K562 (cell line): ENCODE measurements around the gene TBCCD1. TPM values are rescaled to one million over a fixed set of nuclear protein-coding genes. Genes with fewer than 3 reads are reported as not detected.

Experiments used
- ATAC-seq: fragments of 200-7000 bp; cut with Tn5 transposase; 3 replicates; pipeline ENCODE4 v1.9.1; 2020; ENCODE audit warnings: moderate library complexity
- BruUV-seq: library from RNA; stranded (reverse); fragments of 400-500 nt; replicated peaks from 2 replicates; lab custom pipeline; 2021; lab: Mats Ljungman, UMichigan
- CTCF ChIA-PET: fragments of 300-600 bp; formaldehyde crosslinking; extraction: SDS; loops from one replicate; lab custom pipeline; 2021; ENCODE audit warnings: low intra/inter-chr PET ratio; lab: Yijun Ruan, JAX
- POLR2A ChIA-PET: fragments of 300-600, 350-650 bp; sonication (Branson Sonifier 250); formaldehyde crosslinking; extraction: SDS; loops from one replicate; lab custom pipeline; 2021; ENCODE audit warnings: antibody characterized with exemption, inconsistent platforms; lab: Yijun Ruan, JAX
- DNase-seq, 4 experiments: peaks; one replicate each; pipeline versions ENCODE4 v3.0.0 to v3.0.0-alpha.2; 2011 to 2018; ENCODE audit warnings: low spot score in 3 of 4, mixed read lengths in 3 of 4; ENCODE audit errors: extremely low read depth in 1 of 4
- FAIRE-seq: peaks from 2 replicates; lab custom pipeline; 2011; peaks lifted over from hg19 to GRCh38; lab: Jason Lieb, UNC
- H2AFZ ChIP-seq: 2 replicates; pipeline ENCODE4 v1.6.0; 2011; ENCODE audit warnings: low read depth, low read length, control low read depth, inconsistent platforms
- H3K27ac ChIP-seq: fragments of 200-600 bp; 3 replicates; pipeline ENCODE4 v1.8.0; 2011; ENCODE audit warnings: low read depth, mild to moderate bottlenecking, control low read depth, inconsistent platforms, low read length, moderate library complexity, mixed read lengths; ENCODE audit errors: extremely low read depth
- H3K27me3 ChIP-seq, 2 experiments: fragments of 300-600 bp in 1 of 2; 2 replicates in 1 of 2; 3 replicates in 1 of 2; pipeline versions ENCODE4 v1.6.0 to v1.8.0; 2011; ENCODE audit warnings: inconsistent platforms in 2 of 2, low read length in 2 of 2, mild to moderate bottlenecking in 1 of 2, mixed read lengths in 1 of 2, moderate library complexity in 1 of 2; ENCODE audit not compliant: control insufficient read depth in 2 of 2, insufficient read depth in 2 of 2
- H3K36me3 ChIP-seq: fragments of 300-600 bp; 3 replicates; pipeline ENCODE4 v1.8.0; 2011; ENCODE audit warnings: mild to moderate bottlenecking, low read length, inconsistent platforms; ENCODE audit not compliant: control insufficient read depth, insufficient read depth
- H3K4me1 ChIP-seq, 2 experiments: fragments of 200-600 bp in 1 of 2; replicated peaks in 1 of 2; 2 replicates in 1 of 2; 3 replicates in 1 of 2; pipeline versions ENCODE4 v1.5.1 to v1.8.0; 2011; ENCODE audit warnings: inconsistent platforms in 2 of 2, low read length in 2 of 2, mild to moderate bottlenecking in 1 of 2, mixed read lengths in 1 of 2, moderate library complexity in 1 of 2; ENCODE audit not compliant: control insufficient read depth in 2 of 2, insufficient read depth in 2 of 2
- H3K4me2 ChIP-seq: 2 replicates; pipeline ENCODE4 v1.6.1; 2011; ENCODE audit warnings: low read length, control low read depth, inconsistent platforms, mixed read lengths; ENCODE audit not compliant: insufficient read depth
- H3K4me3 ChIP-seq: fragments of 200-600 bp; sonication (generic), shearing (Covaris generic); 2 replicates; pipeline ENCODE4 v1.5.1; 2016; ENCODE audit warnings: control low read depth, inconsistent platforms
- H3K79me2 ChIP-seq: fragments of 200-600 bp; 3 replicates; pipeline ENCODE4 v1.8.0; 2011; ENCODE audit warnings: low read length, inconsistent platforms; ENCODE audit not compliant: control insufficient read depth, insufficient read depth
- H3K9ac ChIP-seq, 2 experiments: 2 replicates each; pipeline versions ENCODE4 v1.6.0 to v1.6.1; 2011; ENCODE audit warnings: low read depth in 2 of 2, low read length in 2 of 2, control low read depth in 1 of 2, inconsistent platforms in 1 of 2, mild to moderate bottlenecking in 1 of 2, mixed read lengths in 1 of 2; ENCODE audit not compliant: insufficient read depth in 1 of 2
- H3K9me1 ChIP-seq: one replicate; pipeline ENCODE4 v1.6.0; 2011; ENCODE audit warnings: inconsistent platforms, mild to moderate bottlenecking, low read length, moderate library complexity; ENCODE audit not compliant: control insufficient read depth, insufficient read depth
- H3K9me3 ChIP-seq: replicated peaks from 2 replicates; pipeline ENCODE4 v1.5.1; 2011; ENCODE audit warnings: low read depth, low read length, inconsistent platforms; ENCODE audit not compliant: control insufficient read depth, insufficient read depth
- H4K20me1 ChIP-seq: replicated peaks from 2 replicates; pipeline ENCODE4 v1.6.1; 2011; ENCODE audit warnings: low read length, inconsistent platforms, mixed read lengths; ENCODE audit not compliant: control insufficient read depth, insufficient read depth
- C11orf30 ChIP-seq: fragments of 450-650 bp; IDR thresholded peaks from 2 replicates; pipeline ENCODE4 v1.6.1; 2016; ENCODE audit warnings: low read depth, mild to moderate bottlenecking
- MAFF ChIP-seq: IDR thresholded peaks from 2 replicates; pipeline ENCODE4 v1.6.1; 2012; ENCODE audit warnings: low read length, improper control_type of control experiment
- MAFG ChIP-seq: fragments of 450-650 bp; conservative IDR thresholded peaks from 2 replicates; pipeline ENCODE4 v1.6.1; 2016; ENCODE audit warnings: missing genetic modification characterization, missing compliant biosample characterization
- MAFK ChIP-seq: IDR thresholded peaks from 2 replicates; pipeline ENCODE4 v1.6.1; 2011; ENCODE audit warnings: low read length, improper control_type of control experiment
- POLR3G ChIP-seq: IDR thresholded peaks from 2 replicates; pipeline ENCODE4 v1.6.1; 2011; ENCODE audit not compliant: insufficient read length, insufficient replicate concordance; ENCODE audit errors: extremely low read depth
- TSC22D4 ChIP-seq: fragments of 450-650 bp; IDR thresholded peaks from 2 replicates; pipeline ENCODE4 v1.6.1; 2016; ENCODE audit warnings: missing genetic modification characterization, missing biosample characterization, control low read depth
- ZNF316 ChIP-seq: fragments of 450-650 bp; IDR thresholded peaks from 2 replicates; pipeline ENCODE4 v1.6.1; 2016
- WGBS: fragments of 100-300 bp; shearing (Covaris generic); methylation state at CpG from one replicate; pipeline ENCODE4 v1.1.6; 2016; ENCODE audit warnings: low coverage, mixed read lengths; ENCODE audit not compliant: insufficient coverage; ENCODE audit errors: missing lambda C conversion rate; 5-methylcytosine and 5-hydroxymethylcytosine counted together
- in situ Hi-C: fragments of 300-500 bp; cut with MboI; formaldehyde crosslinking; loops from 4 replicates; pipeline ENCODE4 v1.15.0; 2018; ENCODE audit warnings: inconsistent platforms, mixed read lengths
- intact Hi-C: fragments of 100-400 bp; cut with micrococcal nuclease; formaldehyde crosslinking; loops from 2 replicates; pipeline ENCODE4 v1.14.2; 2022
- polyA plus RNA-seq, 8 experiments: library from polyadenylated mRNA; depleted of rRNA in 4 of 8; stranded (reverse) in 5 of 8; unstranded in 3 of 8; fragments of >200 nt; fragmentation: Nextera tagmentation in 2 of 8; fragmentation: Illumina TruSeq in 1 of 8; extraction: Ambion mirVana in 2 of 8; extraction: Trizol in 1 of 8; gene quantifications; 2 replicates each; pipeline versions ENCODE4 v1.2.1 to v1.2.3, GENCODE V29; 2011 to 2014; ENCODE audit warnings: inconsistent platforms in 1 of 8, missing spikeins in 1 of 8
- total RNA-seq, 7 experiments: library from RNA; depleted of rRNA in 6 of 7; stranded (reverse); fragments of >200 nt in 6 of 7; fragmentation: Illumina TruSeq in 2 of 7; extraction: Trizol in 2 of 7; gene quantifications; 2 replicates each; pipeline versions ENCODE4 v1.2.1 to v1.2.3, GENCODE V29; 2011 to 2021; ENCODE audit warnings: low replicate concordance in 1 of 7

Gene TBCCD1
- total and polyA plus RNA-seq, 9 of the 15 experiments (the other 6 are each of a cell fraction or from before 2014, with no cell fraction given), result 17.7 to 31.1 (median 21.2) TPM

- Histone ChIP-seq H3K27me3 (peaks cover 4 to 29% of the 10 kb centered on the region in 2 experiments; a peak in 3 of 5 replicates), H3K79me2 (no peaks in the 10 kb centered on the region), H3K9me1 (no peaks in the 10 kb centered on the region), H3K4me1 (peaks cover 0 to 6% of the 10 kb centered on the region in 2 experiments; a peak in 3 of 5 replicates), H3K27ac (no peak overlapping the region), H2AFZ (no peak overlapping the region), H4K20me1 (no peaks in the 10 kb centered on the region), H3K9ac (no peak overlapping the region), H3K9me3 (no peaks in the 10 kb centered on the region), H3K4me3 (no peak overlapping the region), H3K4me2 (no peak overlapping the region), H3K36me3 (no peaks in the 10 kb centered on the region)
- POLR2A ChIA-PET, result interaction anchor here (1.5 kb wide), 1 partner anchor 171 kb away, joined by 6 read pairs; the partner anchor contains the start of gene EIF4A2
- FAIRE-seq (no peak), ATAC-seq (no peak), DNase-seq (no peak)
- TF ChIP-seq C11orf30 (peak; percentile 89), ZNF316 (peak; percentile 92), MAFG (tag) (peak; percentile 84), MAFF (peak; percentile 84), TSC22D4 (tag) (no peak), POLR3G (no peak), MAFK (peak; percentile 85)
- in situ Hi-C loops, result loop anchor here (10.0 kb wide), 1 partner anchor 143 kb away; no protein-coding TSS in a partner anchor
- WGBS, result 0% methylated on average over 5 of the region's 5 CpGs
- CTCF ChIA-PET, result no interaction called here
- no TSS peak for BruUV-seq
- intact Hi-C loops, result loop anchor here (10.0 kb wide), 2 partner anchors 67 to 553 kb away; partner anchors contain the start of gene CRYGS
Measured at GRCh38 chr3:186612065-186612464, 44.9 kb upstream of the TBCCD1 start.
